D721Med (cell line): Measurements from ENCODE around the gene PIGN.

Experiments
- DNase-seq: peaks from one replicate; pipeline ENCODE4 v3.0.0; 2011; ENCODE audit warnings: low spot score; ENCODE audit not compliant: insufficient read length
- FAIRE-seq: peaks from 2 replicates; lab custom pipeline; 2011; peaks lifted over from hg19 to GRCh38; lab: Jason Lieb, UNC
- TF ChIP-seq, protein P1 (sequence below): IDR thresholded peaks from 2 replicates; pipeline ENCODE4 v1.5.1; 2012; ENCODE audit warnings: mild to moderate bottlenecking, control low read depth; ENCODE audit not compliant: insufficient read depth; ENCODE audit errors: missing control alignments

PIGN gene

DNA sequence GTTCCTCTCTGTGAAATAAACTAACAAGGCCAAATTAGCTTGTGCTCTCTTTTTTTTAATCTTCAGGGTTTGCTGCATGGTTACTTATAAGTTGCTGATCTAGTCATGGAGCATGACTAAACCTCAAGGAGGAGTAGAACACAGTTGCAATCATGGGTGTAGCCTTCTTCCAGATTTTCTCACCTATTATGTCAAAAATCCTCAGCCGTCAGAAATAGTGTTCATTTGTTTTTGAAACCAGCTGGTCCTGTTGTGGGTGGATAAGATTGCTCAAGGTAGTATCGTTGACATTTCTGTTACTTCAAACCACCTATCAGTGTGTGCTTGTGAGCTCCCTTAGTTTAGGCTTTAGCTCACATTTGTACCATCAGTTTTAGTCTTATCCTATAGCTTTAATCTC is 11.4 kb upstream of the PIGN start:
- DNase-seq (no peak), FAIRE-seq (peak; percentile 99)
- TF ChIP-seq, protein P1, sequence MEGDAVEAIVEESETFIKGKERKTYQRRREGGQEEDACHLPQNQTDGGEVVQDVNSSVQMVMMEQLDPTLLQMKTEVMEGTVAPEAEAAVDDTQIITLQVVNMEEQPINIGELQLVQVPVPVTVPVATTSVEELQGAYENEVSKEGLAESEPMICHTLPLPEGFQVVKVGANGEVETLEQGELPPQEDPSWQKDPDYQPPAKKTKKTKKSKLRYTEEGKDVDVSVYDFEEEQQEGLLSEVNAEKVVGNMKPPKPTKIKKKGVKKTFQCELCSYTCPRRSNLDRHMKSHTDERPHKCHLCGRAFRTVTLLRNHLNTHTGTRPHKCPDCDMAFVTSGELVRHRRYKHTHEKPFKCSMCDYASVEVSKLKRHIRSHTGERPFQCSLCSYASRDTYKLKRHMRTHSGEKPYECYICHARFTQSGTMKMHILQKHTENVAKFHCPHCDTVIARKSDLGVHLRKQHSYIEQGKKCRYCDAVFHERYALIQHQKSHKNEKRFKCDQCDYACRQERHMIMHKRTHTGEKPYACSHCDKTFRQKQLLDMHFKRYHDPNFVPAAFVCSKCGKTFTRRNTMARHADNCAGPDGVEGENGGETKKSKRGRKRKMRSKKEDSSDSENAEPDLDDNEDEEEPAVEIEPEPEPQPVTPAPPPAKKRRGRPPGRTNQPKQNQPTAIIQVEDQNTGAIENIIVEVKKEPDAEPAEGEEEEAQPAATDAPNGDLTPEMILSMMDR: no peak

DNA sequence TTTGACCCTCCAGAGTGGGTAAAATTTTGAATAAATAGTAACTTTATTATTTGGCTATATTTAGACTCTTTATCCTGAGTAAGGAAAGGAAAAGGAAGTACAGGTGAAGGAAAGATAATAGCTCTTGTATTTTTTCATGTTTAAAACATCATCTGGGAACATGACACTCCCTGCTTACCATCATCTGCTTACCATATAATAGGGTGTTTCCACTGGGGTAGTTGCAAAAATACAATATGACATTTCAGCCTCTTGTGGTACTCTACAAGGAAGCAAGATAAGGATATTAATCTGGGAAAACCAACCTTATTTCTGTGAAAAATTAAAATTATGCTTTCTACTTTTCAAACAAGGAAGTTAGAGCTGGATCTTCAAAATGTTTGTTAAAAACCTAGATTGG is 10.1 kb upstream of the PIGN start:
- DNase-seq (no peak), FAIRE-seq (no peak)
- TF ChIP-seq, protein P1: no peak

DNA sequence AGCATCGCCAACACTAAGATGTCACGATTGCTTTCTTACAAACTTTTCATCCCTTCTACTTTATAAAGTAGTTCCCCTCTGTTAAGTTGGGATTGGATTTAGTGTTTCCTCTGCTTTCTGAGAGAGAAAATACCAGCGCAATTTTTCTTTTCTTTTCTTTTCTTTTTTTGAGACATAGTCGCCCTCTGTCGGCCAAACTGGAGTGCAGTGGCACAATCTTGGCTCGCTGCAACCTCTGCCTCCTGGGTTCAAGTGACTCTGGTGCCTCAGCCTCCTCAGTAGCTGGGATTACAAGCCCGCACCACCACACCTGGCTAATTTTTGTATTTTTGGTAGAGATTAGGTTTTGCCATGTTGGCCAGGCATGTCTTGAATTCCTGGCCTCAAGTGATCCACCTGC is 9.2 kb upstream of the PIGN start:
- TF ChIP-seq, protein P1: no peak
- DNase-seq (no peak), FAIRE-seq (peak; percentile 86)

DNA sequence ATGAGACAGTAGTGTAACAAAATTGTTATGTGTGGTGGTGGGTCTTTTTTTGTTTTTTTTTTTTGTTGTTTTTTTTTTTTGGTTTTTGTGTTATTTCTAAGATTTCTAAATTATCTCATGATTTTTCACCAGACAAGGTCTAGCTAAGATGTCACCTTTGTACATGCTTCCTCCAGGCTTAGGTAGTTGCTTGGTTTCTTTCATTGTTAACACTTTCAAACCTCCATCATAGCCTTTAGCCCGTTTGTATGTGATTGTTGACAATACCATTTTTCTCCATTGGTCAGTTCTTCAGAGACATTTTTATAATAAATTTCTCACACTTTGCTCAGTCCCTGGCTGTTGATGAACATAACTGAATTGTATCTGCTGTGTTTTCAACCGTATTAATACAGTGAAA is 2.4 kb upstream of the PIGN start:
- DNase-seq (no peak), FAIRE-seq (no peak)
- TF ChIP-seq, protein P1: no peak

DNA sequence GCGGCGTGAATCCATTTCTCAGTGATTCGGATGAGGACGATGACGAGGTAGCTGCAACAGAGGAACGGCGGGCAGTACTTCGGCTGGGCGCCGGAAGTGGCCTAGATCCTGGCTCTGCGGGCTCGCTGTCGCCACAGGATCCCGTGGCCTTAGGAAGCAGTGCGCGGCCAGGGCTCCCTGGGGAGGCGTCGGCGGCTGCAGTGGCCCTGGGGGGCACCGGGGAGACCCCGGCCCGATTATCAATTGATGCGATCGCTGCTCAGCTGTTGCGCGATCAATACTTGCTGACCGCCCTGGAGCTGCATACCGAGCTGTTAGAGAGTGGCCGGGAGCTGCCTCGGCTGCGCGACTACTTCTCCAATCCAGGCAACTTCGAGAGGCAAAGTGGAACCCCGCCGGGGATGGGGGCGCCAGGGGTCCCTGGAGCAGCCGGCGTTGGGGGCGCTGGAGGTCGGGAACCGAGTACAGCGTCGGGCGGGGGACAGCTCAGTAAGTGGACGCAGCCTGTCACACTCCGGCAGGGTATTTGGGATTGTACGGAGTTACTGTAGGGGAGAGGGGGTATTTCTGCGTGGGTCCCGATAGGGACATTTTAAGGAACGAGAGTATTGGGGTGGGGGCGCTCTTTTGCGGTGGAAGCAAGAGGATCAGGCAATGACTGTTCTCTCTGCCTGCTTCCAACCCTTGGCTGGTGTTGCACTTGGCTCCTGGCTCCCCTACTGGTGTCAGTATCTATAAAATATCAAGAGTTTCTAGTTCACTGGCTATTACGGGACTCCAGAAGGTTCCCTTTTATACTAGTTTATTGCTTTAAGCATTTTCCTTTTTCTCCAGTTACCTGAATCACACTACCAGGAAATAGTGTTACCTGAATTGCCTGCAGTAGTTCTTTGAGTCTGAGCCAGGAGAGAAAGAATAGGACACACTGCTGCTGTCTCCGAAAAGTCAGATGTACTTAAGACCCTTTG is 971 bp upstream of the PIGN start:
- no peak for FAIRE-seq
- DNase-seq: no peak
- TF ChIP-seq, protein P1: peak; percentile 12

DNA sequence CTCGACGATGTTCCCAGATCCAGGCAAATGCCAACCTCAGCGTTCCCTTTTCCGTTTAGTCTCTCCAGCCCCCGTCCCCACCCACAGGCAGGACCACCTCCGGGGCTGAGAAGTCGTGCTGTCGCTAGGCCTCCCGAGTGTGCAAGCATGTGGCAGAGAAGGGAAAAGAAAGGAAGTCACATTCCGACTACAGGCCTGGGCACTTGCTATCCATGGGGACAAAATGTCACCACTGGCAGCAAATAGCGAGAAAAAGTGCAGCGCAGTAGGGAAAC is 420 bp downstream of the PIGN start:
- no peak for FAIRE-seq
- TF ChIP-seq, protein P1: no peak

DNA sequence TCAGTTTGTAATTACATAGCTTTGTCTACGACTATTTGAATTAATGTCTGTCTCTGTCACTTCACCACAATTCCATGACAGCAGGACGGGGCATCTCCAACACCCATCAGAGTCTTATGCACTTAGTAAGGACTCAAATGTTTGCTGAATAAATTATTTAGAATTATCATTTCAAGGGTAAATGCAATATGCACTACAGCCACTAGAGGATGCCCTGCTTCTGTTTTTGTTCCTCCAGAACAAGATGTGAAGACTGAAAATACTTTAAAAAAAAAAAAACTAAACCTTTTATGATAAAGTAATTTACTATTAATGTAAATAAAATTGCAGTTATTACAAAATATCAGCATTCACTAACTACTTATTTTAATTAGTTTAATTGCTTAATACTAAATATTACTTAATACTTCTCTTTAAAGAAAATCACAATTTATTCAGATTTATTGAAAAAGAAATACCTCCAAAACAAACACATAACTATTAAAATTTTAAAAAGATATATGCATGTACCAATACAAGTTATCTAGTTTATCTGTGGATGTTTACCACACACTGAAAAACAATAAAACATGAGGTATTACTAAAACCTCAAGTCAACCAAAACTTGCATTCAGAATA is 3.2 kb downstream of the PIGN start:
- FAIRE-seq (no peak), DNase-seq (peak; percentile 41)
- TF ChIP-seq, protein P1: peak; percentile 97

More for the DNA sequence above, 420 bp downstream of the PIGN start:
- DNase-seq: peak; percentile 38
